SK-N-MC (cell line): ENCODE measurements around the gene GRK2.

ENCODE experiments used
- EZH2 ChIP-seq: fragments of 200-600 bp; sonication (generic); IDR thresholded peaks from one replicate; pipeline ENCODE4 v1.6.1; 2017; ENCODE audit warnings: antibody characterized with exemption
- POLR2AphosphoS5 ChIP-seq: IDR thresholded peaks from 2 replicates; pipeline ENCODE4 v1.6.1; 2012; ENCODE audit warnings: mild to moderate bottlenecking, low read depth, low read length, borderline replicate concordance

- TF ChIP-seq POLR2AphosphoS5 (no peak), EZH2 (no peak)
Measured at GRCh38 chr11:67282155-67282875, 16.0 kb downstream of the GRK2 start.
